Endothelial cell of umbilical vein (primary cell): ENCODE results near the gene TPRG1L.

Experiments
- EZH2 ChIP-seq: IDR thresholded peaks from 2 replicates; pipeline ENCODE4 v1.6.1; 2012; ENCODE audit warnings: borderline replicate concordance, low read depth, mild to moderate bottlenecking, moderate library complexity, low read length, inconsistent platforms; ENCODE audit not compliant: severe bottlenecking
- FOS ChIP-seq: IDR thresholded peaks from 2 replicates; pipeline ENCODE4 v1.6.1; 2011; ENCODE audit warnings: mild to moderate bottlenecking, low read length, moderate library complexity, borderline replicate concordance; ENCODE audit not compliant: insufficient read depth
- JUN ChIP-seq: IDR thresholded peaks from 2 replicates; pipeline ENCODE4 v1.6.1; 2011; ENCODE audit warnings: borderline replicate concordance, low read depth; ENCODE audit not compliant: insufficient read length, insufficient read depth
- MYC ChIP-seq: IDR thresholded peaks from one replicate; pipeline ENCODE4 v1.6.1; 2011; ENCODE audit warnings: mild to moderate bottlenecking, low read depth, low read length
- POLR2A ChIP-seq: IDR thresholded peaks from 2 replicates; pipeline ENCODE4 v1.6.1; 2012; ENCODE audit warnings: low read depth, mild to moderate bottlenecking, control low read depth, low read length
- POLR2AphosphoS5 ChIP-seq: IDR thresholded peaks from 2 replicates; pipeline ENCODE4 v1.6.1; 2012; ENCODE audit warnings: low read depth, mild to moderate bottlenecking, control low read depth, low read length, moderate library complexity; ENCODE audit not compliant: insufficient read depth
- TF ChIP-seq, protein P1 (sequence below), 2 donors: IDR thresholded peaks; 1 replicate in 1 of 2; 2 replicates in 1 of 2; pipeline ENCODE4 v1.5.1; 2011; ENCODE audit warnings: low read length in 2 of 2, mild to moderate bottlenecking in 2 of 2, moderate library complexity in 2 of 2, control low read depth in 1 of 2, inconsistent platforms in 1 of 2, low read depth in 1 of 2; ENCODE audit not compliant: insufficient read depth in 1 of 2; ENCODE audit errors: extremely low read depth in 1 of 2
- TF ChIP-seq, protein P2 (sequence below): IDR thresholded peaks from 2 replicates; pipeline ENCODE4 v1.6.1; 2011; ENCODE audit not compliant: insufficient read depth, insufficient read length

DNA sequence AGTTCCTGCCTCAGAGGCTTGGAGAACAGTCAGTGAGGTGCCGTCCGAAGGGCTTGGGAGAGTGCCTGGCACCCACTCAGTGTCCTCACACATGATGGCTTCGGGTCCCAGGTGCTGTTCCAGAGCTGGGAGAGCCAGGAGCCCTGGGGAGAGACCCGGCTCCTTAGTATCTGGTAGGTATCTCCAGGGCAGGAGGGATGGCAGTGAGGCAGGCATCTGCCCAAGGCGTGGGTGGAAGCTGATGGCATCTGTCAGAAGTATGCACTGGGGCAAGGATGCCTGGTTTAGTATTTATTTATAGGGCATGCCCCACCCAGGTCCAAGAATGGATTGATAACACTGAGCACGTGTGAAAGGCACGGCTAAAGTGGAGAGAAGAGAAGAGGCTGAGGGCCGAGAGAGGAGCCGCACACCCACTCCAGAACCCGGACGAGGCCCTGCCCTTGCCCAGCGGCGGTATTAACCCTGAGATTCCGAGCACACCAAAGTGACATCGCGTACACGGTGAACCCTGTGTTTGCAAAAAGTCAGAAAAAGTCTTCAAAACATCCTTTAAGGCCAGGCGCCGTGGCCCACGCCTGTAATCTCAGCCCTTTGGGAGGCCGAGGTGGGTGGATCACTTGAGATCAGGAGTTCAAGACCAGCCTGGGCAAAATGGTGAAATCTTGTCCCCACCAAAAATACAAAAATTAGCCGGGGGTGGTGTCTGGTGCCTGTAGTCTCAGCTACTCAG, 29.9 kb downstream of the TPRG1L start:
- no peak for TF ChIP-seq POLR2A
- TF ChIP-seq, protein P1, sequence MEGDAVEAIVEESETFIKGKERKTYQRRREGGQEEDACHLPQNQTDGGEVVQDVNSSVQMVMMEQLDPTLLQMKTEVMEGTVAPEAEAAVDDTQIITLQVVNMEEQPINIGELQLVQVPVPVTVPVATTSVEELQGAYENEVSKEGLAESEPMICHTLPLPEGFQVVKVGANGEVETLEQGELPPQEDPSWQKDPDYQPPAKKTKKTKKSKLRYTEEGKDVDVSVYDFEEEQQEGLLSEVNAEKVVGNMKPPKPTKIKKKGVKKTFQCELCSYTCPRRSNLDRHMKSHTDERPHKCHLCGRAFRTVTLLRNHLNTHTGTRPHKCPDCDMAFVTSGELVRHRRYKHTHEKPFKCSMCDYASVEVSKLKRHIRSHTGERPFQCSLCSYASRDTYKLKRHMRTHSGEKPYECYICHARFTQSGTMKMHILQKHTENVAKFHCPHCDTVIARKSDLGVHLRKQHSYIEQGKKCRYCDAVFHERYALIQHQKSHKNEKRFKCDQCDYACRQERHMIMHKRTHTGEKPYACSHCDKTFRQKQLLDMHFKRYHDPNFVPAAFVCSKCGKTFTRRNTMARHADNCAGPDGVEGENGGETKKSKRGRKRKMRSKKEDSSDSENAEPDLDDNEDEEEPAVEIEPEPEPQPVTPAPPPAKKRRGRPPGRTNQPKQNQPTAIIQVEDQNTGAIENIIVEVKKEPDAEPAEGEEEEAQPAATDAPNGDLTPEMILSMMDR (IDR thresholded peaks at IDR 0.05; ENCODE audit: extremely low read depth in 1 of 2, insufficient read depth in 1 of 2, low read depth in 1 of 2, low read length in 2 of 2): no peak
- TF ChIP-seq MYC: no peak
- TF ChIP-seq, protein P2, sequence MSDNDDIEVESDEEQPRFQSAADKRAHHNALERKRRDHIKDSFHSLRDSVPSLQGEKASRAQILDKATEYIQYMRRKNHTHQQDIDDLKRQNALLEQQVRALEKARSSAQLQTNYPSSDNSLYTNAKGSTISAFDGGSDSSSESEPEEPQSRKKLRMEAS: no peak
- TF ChIP-seq FOS: no peak
- no peak for TF ChIP-seq EZH2
- TF ChIP-seq JUN: no peak
- TF ChIP-seq POLR2AphosphoS5: no peak
